Measurements from ENCODE around the gene NXN.
"Not testable (repeated sequence)": the region's sequence is repeated elsewhere in the genome, so short reads cannot be mapped to it uniquely, and the experiment has no call there.

Gene NXN

DNA sequence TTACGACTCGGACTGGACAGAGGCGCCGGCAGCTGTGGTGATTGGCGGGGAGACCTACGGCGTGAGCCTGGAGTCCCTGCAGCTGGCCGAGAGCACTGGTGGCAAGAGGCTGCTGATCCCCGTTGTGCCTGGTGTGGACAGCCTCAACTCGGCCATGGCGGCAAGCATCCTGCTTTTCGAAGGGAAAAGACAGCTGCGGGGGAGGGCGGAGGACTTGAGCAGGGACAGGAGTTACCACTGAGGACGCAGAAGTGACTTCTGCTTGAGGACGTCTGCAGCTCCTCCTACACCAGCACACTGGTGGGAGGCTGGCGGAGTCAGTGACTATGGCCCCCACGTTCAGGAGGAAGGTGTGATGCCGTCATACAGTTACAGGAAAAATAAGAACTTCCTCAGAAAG lies 187.7 kb downstream of the NXN start:
- no peak for DNase-seq

- not testable (repeated sequence) for DNase-seq
These were observed 188.7 kb downstream of the NXN start for GRCh38 chr17:790874-791247.

- not testable (repeated sequence) for DNase-seq
These were observed 189.4 kb downstream of the NXN start for GRCh38 chr17:789931-790873.

GRCh38 chr17:789160-789840 lies 190.3 kb downstream of the NXN start:
- DNase-seq: no peak

- no peak for DNase-seq
These were observed 191.0 kb downstream of the NXN start for GRCh38 chr17:788551-788950.

DNA sequence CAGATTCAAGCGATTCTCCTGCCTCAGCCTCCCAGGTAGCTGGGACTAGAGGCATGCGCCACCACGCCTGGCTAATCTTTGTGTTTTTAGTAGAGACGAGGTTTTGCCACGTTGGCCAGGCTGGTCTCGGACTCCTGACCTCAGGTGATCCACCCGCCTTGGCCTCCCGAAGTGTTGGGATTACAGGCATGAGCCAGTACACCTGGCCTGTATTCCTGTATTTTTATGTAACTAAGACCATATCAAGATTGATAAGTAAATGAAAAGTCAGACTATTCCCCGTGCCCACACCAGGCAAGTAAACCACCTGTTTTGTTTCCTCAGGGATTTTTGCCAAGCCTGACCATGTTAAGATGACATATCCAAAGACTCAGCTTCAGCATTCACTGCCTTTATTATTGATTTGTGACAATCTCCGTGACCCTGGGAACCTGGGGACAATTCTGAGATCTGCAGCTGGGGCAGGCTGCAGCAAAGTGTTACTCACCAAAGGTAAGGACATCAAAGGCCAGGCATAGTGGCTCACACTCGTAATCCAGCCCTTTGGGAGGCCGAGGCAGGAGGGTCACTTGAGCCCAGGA lies 191.8 kb downstream of the NXN start:
- no peak for DNase-seq

DNA sequence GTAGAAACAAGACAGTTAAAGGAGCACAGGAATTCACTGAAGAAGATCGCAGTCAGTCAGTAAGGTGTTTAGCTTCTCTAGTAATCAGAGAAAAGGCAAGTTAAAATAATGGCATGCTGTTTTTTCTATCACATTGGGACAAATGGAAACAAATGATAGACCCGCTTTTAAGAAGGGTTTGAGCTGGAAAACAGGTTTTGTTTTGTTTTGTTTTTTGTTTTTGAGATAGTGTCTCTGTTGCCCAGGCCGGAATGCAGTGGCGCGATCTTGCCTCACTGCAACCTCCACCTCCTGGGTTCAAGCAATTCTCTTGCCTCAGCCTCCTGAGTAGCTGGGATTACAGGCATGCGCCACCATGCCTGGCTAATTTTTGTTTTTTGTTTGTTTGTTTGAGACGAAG lies 193.7 kb downstream of the NXN start:
- DNase-seq: not testable (repeated sequence)

- no peak for DNase-seq
These were observed 195.4 kb downstream of the NXN start for GRCh38 chr17:784143-784542.

- peak; percentile 89 to 95 for DNase-seq
These were observed 197.5 kb downstream of the NXN start, which contains the start of the genes GLOD4 and MRM3 for GRCh38 chr17:781805-782731. Gene GLOD4 (minus strand): TSS chr17:782280. CDS start chr17:782255, 25 bp downstream. Gene MRM3 (plus strand): TSS chr17:782353. CDS start chr17:782379, 26 bp downstream.

DNA sequence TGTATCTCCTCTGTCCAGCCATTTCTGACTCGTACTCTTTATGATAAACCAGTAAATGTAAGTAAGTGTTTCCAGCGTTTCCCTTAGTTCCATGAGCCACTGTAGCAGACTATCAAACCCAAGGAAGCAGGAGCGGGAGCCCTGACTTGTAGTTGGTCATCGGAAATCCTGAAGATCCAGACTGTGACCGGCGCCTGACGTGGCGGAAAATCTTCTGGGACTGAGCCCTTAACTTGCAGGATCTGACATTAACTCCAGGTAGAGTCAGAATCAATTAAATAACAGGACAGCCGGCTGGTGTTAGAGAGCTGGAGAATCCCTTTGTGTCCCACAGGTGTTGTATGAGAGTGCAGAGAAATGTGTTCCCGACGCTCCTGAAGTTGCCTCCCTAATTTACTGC lies 201.5 kb downstream of the NXN start:
- DNase-seq: no peak

DNA sequence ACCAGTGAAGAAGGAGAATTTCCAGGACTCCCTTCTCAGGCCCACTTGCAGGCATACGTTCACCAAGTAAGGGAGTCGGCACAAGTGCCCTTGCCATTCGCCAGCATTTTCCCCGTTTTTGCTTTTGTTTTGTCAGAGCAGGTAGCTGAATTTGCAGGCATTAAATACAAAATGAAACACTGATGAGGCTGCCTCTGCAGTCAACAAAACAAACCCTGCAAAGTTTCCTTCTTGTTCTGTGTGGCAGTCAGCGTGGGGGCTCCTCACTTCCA lies 205.3 kb downstream of the NXN start:
- DNase-seq: no peak

GRCh38 chr17:773467-774312 lies 205.9 kb downstream of the NXN start:
- DNase-seq: no peak

DNA sequence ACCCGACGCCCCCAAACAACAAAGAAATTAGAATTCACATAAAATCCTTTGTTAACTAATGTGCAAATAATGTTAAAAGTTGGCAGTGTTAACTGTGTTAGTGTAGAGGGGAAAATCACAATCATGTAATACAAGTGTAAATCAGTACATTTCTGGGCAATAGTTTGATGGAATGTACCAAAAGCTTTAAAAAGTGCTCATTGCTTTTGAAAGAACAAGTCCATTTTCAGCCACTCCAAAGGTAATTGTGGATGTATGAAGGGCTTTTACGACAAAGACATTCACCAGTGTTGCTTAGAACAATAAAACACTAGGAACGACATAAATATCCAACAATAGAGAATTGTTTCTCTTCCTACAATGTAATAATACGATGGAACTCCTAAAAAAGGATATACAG lies 206.6 kb downstream of the NXN start:
- DNase-seq: no peak

- no peak for DNase-seq
These were observed 212.5 kb downstream of the NXN start for GRCh38 chr17:767076-767475.

GRCh38 chr17:760371-760770 lies 219.2 kb downstream of the NXN start:
- no peak for DNase-seq

- no peak for DNase-seq
These were observed 219.6 kb downstream of the NXN start for GRCh38 chr17:759964-760363.

DNA sequence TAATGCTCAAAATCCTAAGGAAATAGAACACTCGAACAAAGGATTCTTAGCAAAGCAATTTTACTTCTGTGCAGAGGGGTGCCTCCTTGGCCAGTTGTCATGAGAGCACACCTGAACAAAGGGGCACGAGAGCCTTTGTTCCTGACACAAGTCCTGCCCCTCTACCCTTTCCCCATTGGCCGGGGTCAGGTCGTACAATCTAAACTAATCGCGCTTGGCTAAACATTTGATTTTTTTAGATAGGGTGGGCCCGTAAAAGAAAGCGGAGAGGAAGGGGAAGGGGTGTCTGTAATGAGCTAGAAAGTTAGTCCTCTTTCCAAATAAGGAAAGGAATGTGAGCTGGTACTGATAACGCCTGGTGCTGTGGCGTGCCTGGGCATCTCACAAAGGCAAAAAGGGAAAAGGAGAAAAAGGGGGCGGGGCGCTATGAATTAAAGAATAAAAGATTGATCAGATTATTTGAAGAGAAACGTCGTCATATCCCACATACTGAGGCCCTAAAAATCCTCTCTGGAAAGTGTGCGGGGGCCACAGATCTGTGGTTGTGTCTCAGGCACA lies 223.5 kb downstream of the NXN start:
- DNase-seq: not testable (repeated sequence)

DNA sequence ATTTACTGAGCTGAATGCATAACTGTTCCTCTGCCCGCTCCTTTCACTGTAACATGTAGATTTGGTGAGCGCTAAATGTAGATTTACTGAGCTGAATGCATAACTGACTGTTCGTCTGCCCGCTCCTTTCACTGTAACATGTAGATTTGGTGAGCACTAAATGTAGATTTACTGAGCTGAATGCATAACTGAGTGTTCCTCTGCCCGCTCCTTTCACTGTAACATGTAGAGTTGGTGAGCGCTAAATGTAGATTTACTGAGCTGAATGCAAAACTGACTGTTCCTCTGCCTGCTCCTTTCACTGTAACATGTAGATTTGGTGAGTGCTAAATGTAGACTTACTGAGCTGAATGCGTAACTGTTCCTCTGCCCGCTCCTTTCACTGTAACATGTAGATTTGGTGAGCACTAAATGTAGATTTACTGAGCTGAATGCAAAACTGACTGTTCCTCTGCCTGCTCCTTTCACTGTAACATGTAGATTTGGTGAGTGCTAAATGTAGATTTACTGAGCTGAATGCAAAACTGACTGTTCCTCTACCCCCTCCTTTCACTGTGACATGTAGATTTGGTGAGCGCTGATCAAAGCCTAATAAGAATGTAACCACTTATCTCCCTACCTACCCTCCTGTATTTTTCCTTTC lies 224.1 kb downstream of the NXN start:
- DNase-seq: not testable (repeated sequence)

DNA sequence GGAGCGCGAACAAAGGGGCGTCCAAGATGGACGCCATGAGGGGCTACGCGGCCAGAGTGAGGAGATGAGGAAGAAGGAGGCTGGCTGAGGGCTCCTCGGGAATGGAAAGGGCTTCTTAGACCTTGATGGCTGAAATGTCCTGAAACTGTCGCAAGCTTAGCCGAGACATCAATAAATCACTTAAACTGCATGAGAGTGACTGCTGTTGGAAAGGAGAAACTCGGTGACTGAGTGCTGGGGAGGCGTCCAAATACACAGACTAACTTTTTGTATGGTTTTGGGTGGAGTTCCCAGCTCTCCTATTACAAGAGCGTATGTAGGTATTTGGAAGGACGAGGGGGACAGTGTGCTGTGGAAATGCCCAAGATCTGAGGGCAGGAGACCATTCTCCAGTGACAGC lies 226.2 kb downstream of the NXN start:
- DNase-seq: no peak

DNA sequence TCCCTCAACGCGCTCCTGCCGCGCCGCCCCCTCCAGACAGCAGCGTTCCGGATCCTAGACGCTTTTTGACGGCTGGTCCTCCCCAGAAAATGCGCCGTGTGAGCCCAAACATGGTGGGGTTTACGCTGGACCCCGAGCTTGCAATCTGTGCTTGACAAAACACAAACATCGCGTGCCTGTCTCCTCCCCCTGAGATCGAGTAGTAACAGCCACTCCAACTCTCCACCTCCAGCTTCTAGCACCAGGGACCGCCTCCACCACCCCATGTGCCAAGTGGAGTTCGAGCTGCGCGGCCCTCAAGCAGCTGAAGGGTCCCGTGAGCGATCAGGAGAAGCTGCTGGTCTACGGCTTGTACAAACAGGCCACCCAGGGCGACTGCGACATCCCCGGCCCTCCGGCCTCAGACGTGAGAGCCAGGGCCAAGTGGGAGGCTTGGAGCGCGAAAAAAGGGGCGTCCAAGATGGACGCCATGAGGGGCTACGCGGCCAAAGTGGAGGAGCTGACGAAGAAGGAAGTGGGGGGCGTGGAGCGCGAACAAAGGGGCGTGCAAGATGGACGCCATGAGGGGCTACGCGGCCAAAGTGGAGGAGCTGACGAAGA lies 226.9 kb downstream of the NXN start:
- peak in 1 of 2 donors; percentile 59 for DNase-seq
